Measurements from ENCODE around the gene TIAM1.

GRCh38 chr21:31351960-31352359, 7.9 kb upstream of the TIAM1 start:
- TF ChIP-seq CTCF (IDR thresholded peaks at IDR 0.05): no peak
- no peak for TF ChIP-seq POLR2A (IDR thresholded peaks at IDR 0.05)
- no peak for TF ChIP-seq POLR2AphosphoS5 (IDR thresholded peaks at IDR 0.05)

Measured in prostate gland (tissue), 2 donors.